Activated CD8-positive, alpha-beta memory T cell treated with anti-CD3 and anti-CD28 coated beads for 4 hours (primary cell): ENCODE measurements around the gene NTNG1.

Experiments used
- DNase-seq, 2 donors: peaks; one replicate each; pipeline ENCODE4 v3.0.0-alpha.2; 2020; ENCODE audit warnings: low read depth in 2 of 2

The NTNG1 gene

DNA sequence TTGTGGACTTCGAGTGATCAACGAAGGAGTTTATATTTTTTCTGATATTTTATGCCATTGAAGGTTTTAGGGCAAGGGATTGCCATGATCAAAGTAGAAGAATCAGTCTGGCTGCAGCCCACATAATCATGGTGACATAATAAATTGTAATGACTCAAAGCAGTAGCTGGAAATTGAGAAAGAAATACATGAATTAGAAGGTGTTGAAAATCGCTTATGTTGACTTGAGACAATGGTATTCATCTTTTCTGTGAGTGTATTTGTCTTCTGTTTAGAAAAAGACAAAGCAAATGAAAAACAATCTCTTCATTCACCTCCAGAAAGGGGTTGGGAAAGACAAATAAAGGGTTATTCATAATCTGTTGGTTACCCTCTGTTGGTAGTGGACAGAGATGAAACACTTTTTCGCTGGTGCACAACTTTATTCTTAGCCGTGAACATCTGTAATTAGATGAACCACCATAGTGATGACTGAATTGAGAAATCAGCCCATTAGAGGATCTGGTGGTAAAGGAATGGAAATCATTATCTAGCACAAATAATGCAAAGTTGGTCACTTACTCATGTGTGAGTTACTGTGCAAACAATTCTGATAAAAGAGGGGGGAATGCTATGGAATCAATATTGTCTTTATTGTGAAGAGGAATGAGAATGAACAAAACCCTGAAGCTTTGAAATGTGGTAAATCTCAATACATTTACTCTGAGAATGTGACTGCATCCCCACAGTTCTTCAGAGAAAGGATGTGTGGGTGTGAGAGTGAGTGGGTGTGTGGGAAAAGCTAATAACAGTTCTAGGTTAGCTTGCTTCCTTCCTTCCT is 121.8 kb downstream of the NTNG1 start:
- DNase-seq: no peak

DNA sequence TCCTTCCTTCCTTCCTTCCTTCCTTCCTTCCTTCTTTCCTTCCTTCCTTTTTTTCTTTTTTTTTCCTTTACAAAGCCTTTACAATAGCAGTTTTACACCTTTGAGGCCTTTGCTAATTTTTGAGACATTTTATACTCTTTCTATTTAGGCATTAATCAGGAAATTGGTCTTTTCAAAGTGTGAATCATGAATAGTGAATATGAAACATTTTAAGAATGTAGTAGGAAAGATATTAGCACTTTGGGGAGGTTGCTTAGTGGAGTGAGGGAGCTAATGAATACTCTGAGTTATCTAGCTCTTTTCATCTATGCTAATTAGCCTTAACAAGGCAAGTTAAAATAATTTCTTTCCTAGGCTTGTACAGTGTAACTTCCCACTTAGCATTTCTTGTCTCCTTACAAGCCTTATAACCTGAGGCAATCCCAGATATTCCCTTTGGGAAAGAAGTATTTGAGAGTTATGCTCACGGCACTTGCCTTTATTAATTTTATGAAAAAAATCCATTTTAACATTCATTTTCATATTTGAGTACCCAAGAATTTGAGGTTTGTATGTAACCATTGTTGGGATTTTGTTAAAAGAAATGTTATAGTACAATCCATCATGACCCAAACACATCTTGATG is 122.6 kb downstream of the NTNG1 start:
- DNase-seq: no peak

DNA sequence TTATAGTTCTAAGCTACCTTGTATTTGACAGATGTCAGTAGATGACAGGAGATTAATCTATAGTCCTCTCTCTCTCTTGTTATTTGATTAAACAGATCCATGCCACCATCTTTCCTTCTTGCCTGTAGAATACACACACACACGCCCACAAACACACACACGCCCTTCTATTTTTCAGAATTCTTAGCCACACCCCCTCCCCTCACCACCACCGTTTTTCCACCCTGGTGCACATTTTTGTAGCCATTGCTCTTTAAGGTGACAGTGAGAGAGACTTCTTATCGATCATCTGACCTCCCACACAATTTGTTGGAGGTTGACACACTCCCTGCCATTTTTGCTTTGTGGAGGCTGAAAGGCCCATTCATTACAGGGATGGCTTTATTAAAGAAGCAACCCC is 123.2 kb downstream of the NTNG1 start:
- no peak for DNase-seq

DNA sequence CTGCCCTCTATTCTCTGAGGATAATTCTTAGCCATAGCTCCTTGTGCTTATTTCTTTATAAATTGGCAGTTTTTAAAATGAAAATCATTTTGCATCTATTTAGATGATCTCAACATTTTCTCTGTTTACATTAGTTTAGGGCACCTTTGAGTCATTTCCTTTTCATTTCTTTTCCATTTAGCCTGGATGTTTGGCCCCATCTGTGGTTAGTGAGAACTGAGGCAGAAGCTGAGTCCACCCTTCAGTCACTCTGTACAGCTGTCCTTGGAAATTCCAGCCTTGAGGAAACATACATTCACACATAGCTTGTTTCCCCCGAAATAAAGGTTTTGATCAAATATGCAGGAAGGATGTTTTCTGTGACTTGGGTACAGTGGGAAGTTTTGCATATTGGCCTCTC is 123.7 kb downstream of the NTNG1 start:
- no peak for DNase-seq

DNA sequence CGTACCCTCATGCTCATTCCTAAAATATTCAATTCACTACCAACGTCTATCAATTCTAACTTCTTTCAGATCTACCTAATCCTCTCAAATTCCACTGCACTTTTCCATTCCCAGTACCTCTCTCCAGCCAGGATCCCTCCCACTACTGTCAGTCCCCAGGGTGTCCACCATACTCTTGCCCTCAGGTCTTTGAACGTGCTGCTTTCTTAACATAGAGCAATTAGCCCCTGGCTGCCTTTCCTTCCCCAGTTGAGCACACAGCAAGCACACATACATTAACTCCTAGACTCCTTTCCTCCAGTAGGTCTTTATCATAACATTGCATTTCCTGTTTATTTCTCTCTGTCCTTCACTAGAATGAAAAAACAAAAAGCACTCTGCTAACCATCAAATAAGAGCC is 126.7 kb downstream of the NTNG1 start:
- DNase-seq: no peak

DNA sequence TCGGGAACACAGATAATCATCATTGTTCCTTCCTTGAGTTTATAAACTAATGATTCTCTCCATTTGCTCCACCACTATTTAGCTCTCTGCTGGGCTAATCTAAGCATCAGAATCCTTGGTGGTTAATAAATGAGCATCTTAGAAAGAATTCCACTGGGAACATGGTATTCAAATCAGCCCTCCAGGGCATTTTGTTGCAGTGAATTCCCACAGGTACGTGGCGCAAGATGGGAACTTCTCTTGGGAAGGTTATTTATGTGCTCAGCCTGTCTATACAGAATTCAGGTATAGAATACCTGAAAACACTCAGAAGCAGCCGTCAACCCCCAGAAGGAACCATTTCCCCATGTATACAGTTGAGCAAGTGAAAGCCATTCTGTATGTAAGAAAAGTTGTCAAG is 131.5 kb downstream of the NTNG1 start:
- DNase-seq: no peak

DNA sequence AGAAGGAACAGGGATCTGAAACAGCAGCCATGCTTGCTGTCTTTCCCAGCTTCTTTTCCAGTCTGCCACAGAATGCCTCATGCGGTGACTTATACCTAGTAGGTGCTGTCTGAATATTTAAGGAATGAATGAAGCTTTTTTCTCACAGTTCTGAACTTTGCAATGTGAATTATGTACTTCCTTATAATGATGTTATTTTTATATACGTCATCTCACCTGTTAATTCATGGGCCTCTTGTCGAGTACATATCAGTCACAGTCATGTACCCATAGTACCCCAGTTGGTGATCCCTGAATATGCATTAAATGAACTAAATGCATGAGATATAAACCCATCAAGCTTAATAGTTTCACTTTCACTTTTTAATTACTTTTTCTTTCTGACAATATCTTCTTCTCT is 132.7 kb downstream of the NTNG1 start:
- DNase-seq: no peak

DNA sequence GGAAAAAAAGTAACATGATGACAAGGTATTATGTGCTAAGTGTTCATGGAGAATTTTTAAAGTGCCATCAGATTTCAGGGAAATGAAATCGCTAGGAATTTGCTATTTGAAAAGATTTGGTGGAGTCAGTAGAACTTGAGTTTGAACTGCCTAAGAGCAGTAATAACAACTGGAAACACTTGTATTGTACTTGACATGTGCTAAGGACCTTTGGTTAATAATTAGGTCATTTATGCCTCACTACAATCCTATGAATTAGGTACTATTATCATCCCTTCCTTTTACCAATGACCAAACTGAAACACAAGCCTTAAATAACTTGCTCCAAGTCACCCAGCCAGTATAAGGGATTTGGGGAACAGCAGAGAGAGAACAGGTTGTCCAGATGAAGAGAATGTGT is 133.4 kb downstream of the NTNG1 start:
- DNase-seq: no peak

DNA sequence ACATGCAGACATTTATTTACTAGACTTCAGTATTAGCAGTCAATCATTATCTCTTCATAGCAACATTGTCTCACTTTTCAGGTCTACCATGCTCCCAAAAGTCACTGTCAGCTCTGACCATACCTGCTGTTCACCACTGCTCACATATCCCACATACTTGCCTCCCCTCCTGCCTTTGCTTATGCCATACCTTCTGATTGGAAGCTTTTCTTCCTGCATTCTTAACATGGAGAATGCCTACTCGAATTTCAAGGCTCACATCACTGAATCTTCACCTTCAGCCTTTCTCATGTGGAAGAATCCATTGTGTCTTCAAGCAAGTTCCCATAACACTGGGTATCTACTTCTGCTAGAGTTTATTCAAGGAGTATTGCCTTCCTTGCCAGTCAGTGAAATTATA is 135.4 kb downstream of the NTNG1 start:
- no peak for DNase-seq

DNA sequence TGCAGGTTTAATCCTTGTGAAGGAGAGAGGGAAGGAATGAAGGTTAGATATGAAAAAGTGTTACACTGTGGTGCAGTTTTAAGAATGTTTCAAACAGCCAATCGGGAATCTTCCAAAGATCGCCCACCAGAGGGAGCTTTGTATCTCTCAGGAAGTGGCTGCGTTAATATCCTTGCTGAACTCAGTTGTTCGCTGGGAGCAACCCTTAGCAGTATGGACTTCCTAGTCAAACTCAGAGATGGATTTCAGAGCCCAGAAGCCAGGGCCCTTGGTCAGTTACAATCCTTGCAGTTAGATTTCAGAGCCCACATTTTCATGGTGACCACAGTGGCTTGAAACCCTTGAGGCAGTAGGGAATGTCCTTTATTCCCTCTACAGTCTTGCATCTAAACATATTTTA is 136.2 kb downstream of the NTNG1 start:
- DNase-seq: no peak

DNA sequence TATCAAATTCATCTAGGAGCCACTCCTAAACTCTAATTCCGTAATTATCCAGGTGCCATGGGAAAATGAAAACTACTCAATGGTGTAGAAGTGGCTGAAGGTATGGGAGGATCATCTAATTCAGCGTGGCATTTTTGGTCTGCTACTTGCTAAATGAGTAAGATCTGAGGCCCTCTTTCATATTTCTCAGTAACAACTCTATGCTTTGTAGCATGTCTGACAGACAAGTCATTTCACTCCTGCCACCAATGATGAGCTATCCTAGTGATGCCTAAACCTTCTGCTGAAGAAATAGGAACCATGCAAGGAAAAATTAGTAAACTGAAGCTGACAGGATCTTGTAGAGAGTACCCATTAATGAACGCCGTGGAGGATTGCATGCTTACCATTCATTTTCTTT is 145.3 kb downstream of the NTNG1 start:
- no peak for DNase-seq

DNA sequence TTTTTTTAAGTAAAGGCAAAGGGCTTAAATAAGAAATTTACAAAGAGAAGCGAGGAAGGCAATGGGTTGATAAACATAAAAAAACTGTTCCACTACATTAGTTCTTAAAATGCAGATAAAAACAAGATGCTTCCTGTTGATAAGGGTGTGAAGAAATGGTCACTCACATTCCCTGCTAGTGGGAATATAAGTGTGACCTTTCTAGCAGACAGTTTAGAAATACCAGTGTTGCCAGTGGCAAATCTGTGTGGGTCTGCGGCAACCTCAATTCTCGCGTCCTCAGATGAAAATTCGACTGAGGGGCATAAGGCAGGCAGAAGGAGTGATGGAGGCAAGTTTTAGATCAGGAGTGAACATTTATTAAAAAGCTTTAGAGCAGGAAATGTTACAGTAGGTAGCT is 151.1 kb downstream of the NTNG1 start:
- no peak for DNase-seq

DNA sequence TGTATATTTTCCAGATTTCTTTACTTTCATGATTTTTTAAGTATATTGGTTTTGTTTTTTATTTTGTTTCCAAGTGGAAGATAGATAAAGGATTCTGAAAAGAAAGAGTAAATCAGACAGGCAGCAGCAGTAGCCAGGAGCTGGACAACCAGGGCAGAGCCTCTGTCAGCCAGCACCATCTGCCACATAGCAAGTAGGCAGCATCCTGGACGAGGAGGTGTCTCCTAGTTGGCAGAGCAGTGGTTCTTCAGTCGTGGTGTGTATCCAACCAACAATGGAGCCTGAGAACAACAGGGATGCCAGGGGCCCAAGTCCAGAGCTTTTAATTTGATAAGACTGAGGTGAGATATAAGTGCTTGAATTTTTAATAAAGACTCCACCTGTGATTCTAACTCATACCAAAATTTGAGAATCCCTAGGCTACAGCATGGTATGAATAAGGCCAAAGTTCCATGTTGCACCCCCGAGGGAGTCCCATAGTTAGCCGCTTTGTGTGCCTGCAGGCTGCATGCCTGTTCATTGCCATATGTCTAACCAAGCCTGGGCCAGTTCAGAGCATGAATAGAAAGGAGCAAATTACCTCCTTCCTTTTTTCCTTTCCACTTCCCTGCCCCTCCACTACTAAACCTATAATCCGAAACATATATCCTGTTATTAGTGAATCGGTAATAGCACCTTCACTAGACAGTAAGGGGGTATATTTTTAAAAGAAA is 153.2 kb downstream of the NTNG1 start:
- no peak for DNase-seq

DNA sequence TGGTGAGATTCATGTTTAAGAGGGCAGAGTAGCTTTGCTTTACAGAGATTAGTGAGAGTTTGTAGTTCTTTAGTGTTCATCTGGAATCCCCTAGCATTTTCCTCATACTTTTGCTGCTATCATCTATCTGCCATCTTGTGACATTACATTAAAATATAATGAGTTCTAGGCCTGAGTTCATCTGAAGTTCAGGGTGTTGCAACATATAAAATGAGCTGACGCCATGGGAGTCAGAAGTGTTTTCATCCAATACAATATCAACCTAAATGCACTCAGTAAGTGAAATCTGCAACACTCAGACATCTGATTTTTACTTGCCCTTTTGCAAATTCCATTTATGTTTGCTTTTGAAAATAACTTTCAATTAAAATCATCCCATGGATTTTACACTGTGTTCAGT is 153.8 kb downstream of the NTNG1 start:
- DNase-seq: no peak

DNA sequence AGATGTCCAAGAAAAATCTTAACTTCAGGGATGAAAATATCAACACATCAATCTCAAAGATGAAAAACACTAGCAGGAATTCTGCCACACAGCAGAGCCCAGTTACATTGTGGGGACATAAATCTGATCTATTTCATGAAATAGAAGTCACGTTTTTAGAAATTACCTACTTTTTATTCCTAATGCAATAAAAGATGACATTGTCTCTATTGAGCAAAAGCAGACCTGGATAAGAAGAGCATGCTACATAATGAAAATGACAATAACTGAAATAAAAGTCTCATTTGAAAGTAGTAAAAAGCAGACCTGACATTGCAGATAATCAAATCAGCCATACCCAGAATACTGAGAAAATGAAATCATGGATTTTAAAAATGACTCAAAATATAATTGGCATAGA is 156.8 kb downstream of the NTNG1 start:
- DNase-seq: no peak

DNA sequence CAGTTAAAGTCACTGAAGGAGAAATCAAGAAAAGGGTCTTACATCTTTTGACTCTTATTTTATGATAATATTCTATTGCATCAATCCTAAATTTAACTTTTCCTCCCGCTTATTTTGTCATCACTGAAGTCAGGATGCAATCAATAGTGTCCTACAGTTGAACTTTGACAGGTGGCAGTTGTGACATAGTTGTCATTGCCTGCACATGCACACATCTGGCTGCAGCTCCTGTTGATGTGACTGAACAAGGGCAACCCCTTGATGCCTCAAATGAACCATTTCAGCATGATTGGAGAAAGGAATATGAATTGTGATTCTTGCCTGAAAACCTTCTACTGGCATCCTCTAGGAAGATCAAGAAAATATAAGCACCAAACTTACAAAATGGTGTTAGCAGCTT is 157.7 kb downstream of the NTNG1 start:
- no peak for DNase-seq

DNA sequence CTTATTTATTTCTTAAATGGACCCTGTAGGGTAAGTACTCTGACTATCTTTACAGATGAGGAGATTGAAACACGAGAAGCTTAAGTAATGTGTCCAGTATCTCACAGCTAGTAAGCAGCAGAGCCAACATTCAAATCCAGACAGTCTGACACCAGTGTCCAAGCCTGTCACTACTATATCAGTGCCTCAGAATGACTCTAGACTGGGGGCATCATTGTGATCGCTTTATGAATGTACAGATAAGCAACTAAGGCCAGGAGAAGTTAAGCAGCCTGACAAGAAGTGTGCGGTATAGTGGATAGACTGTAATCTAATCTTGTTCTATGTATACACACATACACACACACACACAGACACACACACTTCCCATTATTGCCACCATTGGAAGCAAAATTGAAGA is 158.7 kb downstream of the NTNG1 start:
- no peak for DNase-seq

DNA sequence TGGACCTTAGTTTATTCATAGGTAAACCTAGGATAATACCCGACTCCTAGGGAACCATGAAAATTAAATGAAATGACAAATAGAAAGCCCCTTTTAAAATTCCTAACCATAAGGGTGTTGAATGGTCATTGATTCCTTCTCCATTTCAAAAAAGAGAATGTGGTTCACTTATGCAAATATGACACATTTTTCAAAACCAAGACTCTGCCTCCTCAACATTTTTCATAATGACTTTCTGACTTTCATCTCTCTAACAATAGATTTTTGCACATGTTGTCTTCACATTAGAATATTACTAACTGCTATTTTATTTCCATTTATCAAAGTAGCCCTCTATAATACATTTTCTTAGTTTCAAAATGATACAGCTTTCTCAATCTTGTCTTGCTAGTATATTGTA is 169.1 kb downstream of the NTNG1 start:
- DNase-seq: no peak

DNA sequence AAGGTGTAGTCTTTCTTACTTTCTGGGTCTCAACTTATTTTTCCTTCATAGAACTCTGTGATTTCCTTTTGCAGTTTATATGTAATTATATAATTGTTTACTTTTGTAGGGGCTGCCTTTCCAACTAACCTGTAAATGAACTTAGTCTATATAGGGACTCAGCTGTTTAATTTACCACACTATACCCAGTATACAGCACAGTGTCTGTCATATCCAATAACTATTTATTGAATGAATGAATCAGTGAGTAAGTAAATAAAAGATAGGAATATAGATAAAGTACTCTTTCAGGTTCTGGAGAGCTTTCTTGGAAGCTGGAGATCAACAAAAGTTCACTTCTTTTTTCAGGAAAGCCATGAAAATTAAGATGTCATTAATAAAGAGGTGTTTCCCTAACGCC is 174.8 kb downstream of the NTNG1 start:
- no peak for DNase-seq

DNA sequence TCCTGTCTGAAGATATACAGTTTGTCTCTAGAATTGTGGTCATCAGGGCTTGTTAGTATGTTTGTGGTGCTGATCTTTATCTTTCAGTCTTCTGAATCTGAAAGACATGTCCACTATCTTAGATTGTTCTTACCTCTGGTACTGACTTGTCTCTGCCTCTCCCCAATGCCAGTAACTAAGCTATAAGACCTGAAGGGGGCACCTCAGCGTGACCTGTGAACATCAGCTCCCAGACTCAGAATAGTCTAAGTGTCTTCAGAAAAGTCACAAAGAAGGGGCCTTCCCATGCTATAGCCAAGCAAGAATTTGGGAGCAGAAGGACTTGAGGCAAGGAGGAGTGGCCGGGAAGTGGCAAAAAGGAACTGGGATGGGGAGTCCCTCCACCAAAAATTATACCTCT is 178.1 kb downstream of the NTNG1 start:
- no peak for DNase-seq

DNA sequence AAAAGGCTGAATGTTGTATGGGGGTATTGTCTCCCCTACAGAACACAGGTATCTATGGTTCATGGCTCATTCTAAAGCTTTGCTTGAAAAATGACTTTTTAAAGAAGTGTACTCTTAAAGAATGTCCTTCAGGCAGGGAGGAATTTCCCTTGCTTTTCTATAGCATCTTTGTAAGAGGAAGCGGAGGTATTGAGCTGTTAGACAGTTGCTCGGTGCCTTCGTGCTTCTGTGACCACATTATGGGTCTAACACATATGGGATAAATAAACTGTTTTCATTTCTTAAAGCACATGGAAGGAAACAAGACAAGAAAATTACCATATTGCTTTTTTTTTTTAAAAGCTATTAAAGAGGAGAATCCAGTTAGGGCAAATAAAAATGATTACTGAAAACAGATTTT is 182.9 kb downstream of the NTNG1 start:
- no peak for DNase-seq

DNA sequence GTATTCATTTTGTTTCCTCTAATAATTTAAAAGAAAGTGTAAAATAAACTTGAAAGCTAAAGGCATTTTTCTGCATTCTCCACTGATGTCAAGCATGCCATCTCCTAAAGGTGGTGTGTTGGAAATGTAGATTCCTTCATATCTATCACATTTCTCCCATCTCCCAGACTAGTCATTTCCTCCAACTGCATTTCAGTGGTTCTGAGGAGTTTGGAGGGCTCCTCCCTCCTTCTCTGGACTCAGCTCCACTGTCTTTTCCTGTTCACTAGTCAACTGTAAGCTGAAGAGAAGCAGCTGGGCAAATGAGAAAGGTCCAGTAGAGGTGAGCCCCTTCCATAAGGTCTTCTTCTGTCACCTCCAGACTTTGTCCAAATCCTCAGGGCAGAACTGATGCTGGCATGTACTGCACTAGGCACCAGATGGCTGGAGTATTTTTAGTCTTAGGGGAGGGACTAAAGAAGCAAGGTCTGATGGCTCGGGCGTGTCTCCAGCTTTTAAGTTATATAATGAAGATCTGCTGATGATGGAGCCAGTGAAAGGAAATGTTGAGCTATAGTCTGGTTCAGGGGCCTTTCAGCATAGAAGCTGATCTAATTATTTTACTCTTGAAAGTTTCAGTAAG is 186.1 kb downstream of the NTNG1 start:
- no peak for DNase-seq

DNA sequence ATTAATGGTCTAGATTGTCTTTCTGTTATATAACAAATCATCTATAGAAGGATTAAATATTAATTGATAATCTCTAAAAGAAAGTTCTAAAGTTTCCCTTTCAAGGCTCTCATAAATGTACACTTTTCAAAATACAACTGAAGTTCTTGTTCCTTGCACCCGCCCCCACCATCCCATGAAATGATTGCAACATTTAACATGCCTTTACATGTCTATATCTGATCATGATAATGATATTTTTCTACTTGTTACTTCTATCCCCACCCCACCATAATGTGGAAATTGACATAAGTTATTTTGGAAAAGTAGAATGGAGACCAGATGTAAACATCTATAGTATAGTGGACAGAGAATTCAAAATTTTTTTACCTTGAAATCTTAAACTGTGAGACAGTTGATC is 186.6 kb downstream of the NTNG1 start:
- DNase-seq: no peak
